ENCODE measurements around the gene ARHGEF38.

GRCh38 chr4:105556206-105556605 lies 3.8 kb downstream of the ARHGEF38 start:
- TF ChIP-seq POLR2A (IDR thresholded peaks at IDR 0.05): no peak
- TF ChIP-seq, protein P1, sequence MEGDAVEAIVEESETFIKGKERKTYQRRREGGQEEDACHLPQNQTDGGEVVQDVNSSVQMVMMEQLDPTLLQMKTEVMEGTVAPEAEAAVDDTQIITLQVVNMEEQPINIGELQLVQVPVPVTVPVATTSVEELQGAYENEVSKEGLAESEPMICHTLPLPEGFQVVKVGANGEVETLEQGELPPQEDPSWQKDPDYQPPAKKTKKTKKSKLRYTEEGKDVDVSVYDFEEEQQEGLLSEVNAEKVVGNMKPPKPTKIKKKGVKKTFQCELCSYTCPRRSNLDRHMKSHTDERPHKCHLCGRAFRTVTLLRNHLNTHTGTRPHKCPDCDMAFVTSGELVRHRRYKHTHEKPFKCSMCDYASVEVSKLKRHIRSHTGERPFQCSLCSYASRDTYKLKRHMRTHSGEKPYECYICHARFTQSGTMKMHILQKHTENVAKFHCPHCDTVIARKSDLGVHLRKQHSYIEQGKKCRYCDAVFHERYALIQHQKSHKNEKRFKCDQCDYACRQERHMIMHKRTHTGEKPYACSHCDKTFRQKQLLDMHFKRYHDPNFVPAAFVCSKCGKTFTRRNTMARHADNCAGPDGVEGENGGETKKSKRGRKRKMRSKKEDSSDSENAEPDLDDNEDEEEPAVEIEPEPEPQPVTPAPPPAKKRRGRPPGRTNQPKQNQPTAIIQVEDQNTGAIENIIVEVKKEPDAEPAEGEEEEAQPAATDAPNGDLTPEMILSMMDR (IDR thresholded peaks at IDR 0.05): no peak

Data from ovary (tissue), 3 donors.